GM21619 (cell line): ENCODE results near the gene DDAH1.
A peak's percentile ranks its signal among the peaks of the same experiment; 100 is the strongest.

ENCODE experiments used
- ATAC-seq: cut with Tn5 transposase; IDR thresholded peaks from one replicate; pipeline ENCODE4 v1.9.1; 2021; ENCODE audit not compliant: unreplicated experiment

Gene DDAH1

DNA sequence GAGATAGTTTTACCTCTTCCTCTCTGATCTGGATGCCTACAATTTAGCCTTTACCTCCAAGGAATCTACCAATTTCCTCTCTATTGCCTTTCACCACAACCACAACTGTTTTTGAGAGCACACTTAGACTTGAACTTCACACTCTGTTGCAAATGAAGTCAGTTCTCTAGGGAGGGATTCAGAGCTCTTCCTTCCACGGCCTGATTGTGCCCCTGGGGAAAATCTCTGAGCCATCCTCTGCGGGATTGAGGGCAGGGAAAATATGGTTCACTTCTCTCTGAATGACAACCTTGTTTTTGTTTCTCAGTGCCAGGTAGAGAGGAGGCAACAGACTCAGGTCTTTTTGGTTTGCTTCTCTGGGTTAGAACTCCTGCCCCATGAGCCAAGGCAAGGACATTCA is 153.1 kb downstream of the DDAH1 start:
- ATAC-seq: no peak

- ATAC-seq: no peak
Observed at GRCh38 chr1:85308833-85309350, 156.1 kb downstream of the DDAH1 start.

- peak; percentile 93 for ATAC-seq
Observed at GRCh38 chr1:85307987-85308832, 156.7 kb downstream of the DDAH1 start.

- no peak for ATAC-seq
Observed at GRCh38 chr1:85306236-85306635, 158.7 kb downstream of the DDAH1 start.

DNA sequence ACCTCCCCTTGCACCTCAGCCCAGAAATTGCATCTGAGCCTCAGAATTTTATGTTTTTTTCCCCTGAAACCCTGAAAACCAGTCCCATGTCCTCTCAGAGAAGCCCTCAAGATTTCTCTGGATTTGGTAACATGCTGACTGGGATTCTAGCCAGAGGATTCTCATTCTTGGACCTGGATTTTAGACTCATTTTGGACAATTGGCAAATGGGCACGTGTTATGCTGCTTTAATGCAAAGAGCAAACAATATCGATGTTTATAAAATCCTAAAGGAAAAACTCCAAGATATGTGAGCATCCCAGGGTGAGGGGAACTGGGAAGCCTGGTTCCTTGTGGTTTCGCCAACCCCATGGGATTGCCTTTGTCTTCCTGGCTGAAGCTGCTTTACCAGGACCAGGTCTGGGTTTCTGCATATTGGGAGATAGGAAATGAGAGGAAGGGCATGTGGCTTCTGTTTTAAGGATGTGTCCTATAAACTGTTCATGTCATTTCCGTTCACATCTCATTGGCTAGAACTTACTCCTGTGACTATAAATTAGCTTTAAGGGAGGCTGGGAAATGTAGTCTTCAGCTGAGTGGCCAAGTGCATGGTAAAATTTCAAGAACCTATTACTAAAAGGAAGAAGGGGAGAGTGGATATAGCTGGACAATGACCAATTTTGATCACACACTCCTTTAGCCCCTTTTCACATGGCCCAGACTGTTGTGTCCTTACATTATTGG is 161.4 kb downstream of the DDAH1 start:
- no peak for ATAC-seq

GRCh38 chr1:85300140-85300539 is 164.8 kb downstream of the DDAH1 start:
- ATAC-seq: no peak

DNA sequence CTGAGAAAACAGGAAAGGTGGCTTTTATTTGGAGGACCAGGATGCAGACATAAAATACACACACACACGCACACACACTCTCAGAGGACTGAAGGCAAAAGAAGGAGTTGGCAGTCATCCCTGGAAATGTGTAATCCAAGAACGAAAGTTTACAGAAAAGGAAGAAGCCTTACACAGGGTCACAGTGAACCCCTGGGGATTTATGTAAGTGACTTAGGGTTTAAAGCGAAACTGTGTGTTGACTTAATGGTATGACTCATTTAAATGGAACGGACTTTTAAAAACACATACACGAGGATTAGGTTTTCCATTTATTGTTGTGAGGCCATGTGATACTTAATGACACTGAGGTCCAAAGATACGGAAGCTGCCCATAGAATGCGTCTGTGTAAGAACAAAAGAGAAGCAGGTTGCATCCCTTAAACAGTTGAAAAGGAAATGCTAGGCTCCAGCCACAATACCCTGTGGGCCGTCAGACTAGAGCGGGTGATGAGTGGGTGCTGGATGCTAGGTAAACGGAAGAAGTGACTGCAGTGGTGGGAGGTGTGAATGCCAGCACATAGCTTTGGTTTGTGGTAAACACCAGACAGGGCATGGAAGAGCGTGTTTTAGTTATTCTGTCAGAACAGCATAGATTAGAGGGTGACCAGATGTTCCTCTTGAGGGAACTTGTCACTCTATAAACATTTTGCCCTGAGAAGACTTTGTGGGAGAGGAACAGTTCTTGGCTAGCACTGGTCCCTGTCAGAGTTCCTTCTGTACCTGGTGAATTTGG is 166.9 kb downstream of the DDAH1 start:
- peak; percentile 82 for ATAC-seq

DNA sequence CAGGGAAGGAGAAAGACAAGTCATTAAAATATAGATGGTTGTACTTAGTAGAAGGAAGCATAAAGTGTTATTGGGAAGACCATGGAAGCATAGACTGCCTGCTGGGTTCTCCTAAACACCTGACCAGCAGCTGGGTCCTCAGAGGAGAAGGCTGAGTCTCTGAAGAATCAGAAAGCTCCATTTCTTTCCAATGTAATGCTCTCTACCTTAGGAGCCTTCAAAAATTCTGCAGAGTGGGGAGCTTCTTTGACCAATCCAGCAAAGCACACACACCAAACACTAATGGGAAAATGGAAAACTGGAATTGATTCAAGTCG is 167.5 kb downstream of the DDAH1 start:
- no peak for ATAC-seq

- no peak for ATAC-seq
Observed at GRCh38 chr1:85296980-85297379, 168.0 kb downstream of the DDAH1 start.

- ATAC-seq: no peak
Observed at GRCh38 chr1:85295654-85296053, 169.3 kb downstream of the DDAH1 start.

- ATAC-seq: no peak
Observed at GRCh38 chr1:85295006-85295431, 169.9 kb downstream of the DDAH1 start.

DNA sequence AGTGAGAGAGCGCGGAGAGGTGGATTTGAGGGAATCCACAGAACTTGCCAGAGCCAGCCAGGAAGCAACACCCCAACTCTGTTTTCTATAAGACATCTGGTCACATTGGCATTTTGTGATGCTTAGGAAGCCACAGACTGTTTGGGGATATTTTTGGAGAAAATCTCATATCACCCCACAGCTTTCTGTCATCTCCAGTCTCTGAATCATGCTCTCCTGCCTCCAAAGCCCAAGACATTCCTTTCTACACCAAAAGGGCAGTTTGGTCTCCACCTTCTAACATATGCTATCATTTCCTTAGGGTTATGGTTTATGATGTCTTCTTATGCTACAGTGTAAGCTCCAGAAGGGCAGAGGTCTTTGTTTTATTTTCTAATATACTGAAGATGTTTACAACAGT is 174.1 kb downstream of the DDAH1 start:
- no peak for ATAC-seq

DNA sequence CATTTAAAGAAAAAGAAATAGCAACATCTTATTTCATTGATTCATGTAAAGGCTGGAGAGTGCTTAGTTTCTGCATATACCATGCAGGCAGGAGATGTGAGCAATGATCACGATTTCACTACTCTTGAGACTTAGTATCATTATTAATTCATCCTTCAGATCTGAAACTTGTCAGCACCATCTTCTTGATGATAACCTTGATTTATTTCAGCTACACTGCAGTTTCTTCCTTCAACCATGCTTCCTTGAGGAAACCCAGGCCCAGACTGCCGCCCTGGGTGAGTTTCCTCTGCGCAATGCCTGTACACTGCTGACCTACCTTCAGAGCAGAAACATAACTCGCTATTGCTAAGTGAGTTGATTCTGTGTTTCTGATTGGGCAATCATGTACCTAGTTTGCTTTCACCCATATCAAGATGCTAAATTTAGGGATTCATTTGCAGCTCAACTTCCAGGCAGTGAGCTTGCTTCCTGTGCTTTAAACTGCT is 175.1 kb downstream of the DDAH1 start:
- ATAC-seq: no peak

DNA sequence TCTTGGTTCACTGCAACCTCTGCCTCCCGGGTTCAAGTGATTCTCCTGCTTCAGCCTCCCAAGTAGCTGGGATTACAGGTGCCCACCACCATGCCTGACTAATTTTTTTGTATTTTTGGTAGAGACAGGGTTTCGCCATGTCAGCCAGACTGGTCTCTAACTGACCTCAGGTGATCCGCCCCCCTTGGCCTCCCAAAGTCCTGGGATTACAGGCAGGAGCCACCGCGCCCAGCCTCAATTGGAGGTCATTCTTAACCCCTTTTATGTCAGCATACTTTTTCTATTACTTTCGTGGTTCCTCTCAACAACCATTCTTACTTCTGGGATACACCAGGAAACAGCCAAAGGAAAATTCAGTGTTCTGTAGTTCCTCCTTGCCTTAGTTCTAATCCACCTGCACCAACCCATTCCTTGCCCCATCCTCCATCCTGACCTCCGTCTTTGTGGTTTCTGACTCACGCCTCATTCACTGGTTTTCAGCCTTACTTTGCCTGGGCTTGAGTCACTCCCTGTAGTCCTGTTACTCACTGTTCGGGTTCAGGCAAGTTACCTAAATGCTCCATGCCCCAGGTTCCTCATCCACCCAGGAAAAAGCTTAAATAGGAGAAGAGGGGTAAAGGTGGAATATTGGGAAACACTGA is 175.6 kb downstream of the DDAH1 start:
- no peak for ATAC-seq

GRCh38 chr1:85284202-85284601 is 180.8 kb downstream of the DDAH1 start:
- no peak for ATAC-seq

DNA sequence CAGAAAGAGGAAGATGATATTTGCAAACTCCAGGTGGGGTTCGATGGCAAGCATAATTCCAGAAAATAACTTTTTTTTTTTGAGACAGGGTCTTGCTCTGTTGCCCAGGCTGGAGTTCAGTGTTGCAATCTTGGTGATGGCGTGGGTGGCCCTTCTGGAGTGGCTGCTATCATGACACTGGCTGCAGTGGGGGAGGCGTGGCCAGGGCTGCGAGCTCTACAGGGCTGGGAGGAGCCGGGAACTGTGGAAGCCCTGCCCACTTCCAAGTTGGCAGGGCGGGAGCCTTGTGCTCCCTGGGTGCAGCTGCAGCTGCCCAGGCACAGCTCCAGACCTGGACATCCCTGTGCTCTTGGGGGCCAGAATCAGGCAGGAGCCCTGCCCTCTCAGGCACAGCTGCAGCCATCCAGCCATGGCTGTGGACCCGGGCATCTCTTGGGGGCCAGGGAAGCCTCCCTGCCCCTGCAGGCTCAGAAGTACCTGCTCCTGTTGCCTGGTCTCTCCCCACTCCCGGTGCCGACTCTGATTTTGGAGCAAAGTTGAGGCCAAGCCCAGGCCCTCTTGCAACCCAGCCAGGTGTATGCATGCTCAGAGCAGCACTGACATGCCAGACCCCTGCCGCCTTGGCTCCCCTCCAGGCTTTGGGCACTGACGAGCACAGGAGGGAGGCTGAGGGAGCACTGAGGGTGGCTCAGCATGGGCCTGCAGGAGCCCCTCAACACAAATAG is 181.3 kb downstream of the DDAH1 start:
- ATAC-seq: no peak

GRCh38 chr1:85282424-85282823 is 182.5 kb downstream of the DDAH1 start:
- no peak for ATAC-seq

DNA sequence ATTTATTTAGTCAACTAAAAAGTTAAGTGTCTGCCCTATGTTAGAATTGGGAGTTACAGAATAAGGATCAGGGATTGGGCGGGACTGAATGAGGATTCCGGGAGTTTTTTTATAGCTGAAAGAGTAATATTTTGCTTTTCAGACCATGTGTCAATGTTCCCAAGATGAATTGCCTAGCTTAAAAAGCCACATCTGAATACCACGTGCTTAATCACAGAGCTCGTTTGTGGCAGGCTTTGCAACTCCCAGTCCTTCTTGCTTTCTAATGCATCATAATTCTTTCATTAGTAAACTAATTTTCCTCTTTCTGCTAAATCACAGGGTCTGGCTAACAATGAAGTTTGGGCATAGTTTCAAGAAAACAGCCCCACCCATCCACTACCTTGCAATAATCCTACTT is 184.3 kb downstream of the DDAH1 start:
- no peak for ATAC-seq

GRCh38 chr1:85279458-85280080 is 185.4 kb downstream of the DDAH1 start:
- ATAC-seq: no peak

DNA sequence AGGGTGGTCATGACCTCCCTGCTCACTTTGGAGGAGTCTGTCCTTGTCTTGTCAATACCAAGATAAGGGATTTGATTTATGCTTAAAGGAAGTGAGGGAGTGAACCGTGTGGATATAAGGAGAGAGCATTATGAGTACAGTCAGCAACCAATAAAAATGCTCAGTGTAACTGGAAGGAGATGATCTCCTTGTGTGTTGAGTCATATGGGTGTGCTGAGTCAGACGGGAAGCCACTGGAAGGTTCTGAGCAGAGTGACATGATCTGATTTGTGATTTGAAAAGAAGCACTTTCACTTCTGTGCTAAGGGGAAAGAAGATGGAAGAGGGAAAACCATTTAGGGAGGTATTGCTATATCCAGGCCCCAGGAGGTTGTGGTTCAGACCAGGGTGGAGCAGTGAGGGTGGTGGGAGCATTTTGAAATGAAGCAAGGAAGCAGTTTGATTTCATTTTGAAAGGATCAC is 186.1 kb downstream of the DDAH1 start:
- ATAC-seq: no peak
